DMS53 treated with DMSO at 0.1 percent for 48 hours (cell line): ENCODE results near the gene RAB11A.
A peak's percentile ranks its signal among the peaks of the same experiment; 100 is the strongest.

ENCODE experiments used
- DNase-seq: peaks from one replicate; lab custom pipeline; 2025; ENCODE audit not compliant: unreplicated experiment; lab: John Stamatoyannopoulos, UW

The RAB11A gene

DNA sequence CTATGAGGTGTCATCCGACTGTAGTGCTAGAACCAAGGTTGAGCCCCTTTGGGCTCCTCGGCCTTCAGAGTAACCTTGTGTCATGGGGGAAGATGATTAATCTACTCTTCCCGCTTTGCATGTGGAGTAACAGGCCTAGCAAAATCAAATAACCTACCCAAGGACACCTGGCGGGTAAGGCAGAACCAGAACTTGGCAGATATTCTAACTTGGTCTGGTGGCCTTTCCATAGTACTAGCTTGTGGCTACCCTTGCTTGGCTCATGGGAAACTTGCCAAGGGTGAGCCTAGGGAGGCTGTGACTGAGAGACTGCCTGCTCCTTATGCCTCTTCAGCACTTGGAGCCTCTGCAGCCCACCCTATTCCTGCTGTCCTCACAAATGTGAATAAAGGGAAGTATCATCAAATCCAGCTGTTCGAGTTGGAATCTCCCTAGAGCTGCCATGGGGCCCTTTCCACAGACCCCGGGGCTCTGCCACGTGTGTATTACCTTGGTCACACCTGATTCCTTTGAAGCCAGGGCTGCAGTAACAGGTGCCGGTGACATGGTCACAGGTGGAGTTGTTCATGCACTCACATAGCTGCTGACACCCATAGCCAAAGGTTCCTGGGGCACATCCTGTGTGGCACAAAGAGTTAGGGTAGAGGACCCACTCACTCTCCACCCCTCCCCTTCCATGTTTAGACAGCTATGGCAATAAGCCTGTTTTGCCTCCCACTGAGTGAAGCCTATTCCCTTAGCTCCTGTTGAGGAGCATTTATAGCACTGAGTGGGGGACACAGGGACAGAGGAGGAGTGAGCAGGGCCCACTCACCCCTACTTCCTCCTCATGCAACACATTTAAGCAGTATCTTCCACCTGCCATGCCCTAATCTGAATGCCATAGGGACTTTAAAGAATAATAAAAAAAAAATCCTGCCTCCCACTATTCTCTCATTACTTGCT is 46.0 kb downstream of the RAB11A start:
- DNase-seq = no peak

GRCh38 chr15:65916041-65916663 is 46.9 kb downstream of the RAB11A start:
- no peak for DNase-seq

- peak; percentile 55 for DNase-seq
Measured at GRCh38 chr15:65916664-65917406, 47.5 kb downstream of the RAB11A start.

DNA sequence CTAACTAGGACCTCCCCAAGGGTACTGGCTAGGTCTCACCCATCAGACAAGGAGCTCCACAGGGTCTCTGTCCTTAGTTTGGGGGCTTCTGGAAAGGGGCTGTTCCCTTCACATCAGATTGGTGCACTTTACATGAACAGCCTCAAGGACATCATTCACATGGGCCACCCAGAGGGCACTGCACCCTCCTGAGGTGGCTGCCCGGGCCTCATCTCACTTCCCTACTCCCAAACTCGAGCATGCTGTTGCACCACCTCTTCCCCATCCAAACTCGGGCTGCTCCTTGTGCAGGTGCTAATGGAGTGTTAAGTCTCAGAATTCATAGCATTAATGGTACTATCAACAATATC is 48.1 kb downstream of the RAB11A start:
- DNase-seq = no peak

DNA sequence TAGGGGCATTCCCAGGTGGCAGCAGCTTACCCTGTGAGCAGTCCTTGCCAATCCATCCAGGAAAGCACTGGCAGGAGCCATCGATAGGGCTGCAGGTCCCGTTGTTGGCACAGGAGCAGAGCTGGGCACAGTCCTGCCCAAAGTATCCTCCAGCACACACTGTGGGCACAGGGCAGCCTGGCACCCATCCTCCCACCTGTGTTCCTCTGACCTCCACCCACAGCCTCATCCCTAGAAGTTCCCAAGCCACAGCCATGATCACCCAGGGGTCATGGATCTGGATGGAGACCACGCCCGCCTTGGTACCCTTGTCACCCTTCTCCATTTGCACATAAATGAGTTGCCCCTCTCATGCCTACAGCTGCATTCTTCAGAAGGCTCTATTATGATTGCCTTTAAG is 48.6 kb downstream of the RAB11A start:
- DNase-seq = no peak

DNA sequence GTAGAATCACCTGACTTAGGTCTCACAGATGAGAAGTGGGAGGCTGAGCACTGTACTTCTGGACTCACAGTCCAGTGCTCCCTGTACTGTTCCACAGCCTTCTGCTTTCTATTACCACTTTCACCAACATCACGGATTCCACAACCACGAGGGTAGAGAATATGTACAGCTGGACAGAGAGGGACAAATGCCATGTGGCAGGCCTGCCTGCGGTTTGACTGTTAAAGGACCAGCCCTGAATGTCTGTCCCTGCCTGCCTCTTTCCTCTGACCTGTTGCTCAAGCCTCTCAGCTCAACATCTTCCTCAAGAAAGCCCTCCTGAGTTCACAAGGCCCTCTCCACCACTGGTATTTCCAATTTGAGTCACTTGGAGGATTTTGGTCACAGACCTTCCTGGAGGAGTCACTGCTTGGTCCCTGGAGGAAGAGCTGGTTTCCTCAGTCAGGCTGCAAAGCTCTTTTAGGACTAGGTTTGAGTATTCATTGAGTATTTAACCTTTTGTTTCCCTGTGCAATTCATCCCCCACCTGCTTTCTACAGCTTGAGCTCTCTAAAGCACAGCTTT is 49.1 kb downstream of the RAB11A start:
- DNase-seq = no peak

- no peak for DNase-seq
Measured at GRCh38 chr15:65918945-65919344, 49.7 kb downstream of the RAB11A start.

DNA sequence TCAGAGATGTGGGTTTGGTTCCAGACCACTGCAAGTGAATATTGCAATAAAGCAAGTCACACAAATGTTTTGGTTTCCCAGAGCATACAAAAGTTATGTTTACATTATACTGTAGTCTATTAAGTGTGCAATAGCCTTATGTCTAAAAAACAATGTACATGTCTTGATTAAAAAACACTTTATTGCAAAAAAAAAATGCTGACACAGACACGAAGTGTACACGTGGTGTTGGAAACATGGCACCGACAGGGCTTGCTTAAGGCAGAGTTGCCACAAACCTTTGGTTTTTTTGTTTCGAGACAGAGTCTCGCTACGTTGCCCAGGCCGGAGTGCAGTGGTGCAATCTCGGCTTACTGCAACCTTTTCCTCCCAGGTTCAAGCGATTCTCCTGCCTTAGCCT is 50.1 kb downstream of the RAB11A start:
- no peak for DNase-seq

DNA sequence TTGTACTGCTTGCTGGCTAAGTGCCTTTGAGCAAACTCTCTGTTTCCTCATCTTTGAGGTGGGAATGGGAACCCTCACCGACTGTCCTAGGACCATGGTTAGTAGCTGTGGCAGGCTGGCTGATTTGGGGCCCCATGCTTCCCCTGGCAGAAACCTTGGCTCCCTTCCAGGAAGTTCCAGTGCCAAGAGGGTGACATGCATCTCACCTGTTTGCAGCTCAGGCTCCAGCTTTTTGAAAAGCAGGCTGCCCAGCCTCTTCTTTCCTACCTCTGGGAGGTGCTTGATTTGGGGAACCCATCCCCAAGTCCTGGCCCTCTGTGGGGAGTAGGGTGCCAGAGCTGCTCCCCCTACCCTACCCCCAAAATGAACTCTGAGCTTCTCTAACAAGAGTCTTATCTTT is 50.8 kb downstream of the RAB11A start:
- no peak for DNase-seq

GRCh38 chr15:65920825-65921309 is 51.6 kb downstream of the RAB11A start:
- no peak for DNase-seq

GRCh38 chr15:65921780-65922179 is 52.5 kb downstream of the RAB11A start:
- DNase-seq = no peak

- DNase-seq = no peak
Measured at GRCh38 chr15:65922621-65923020, 53.3 kb downstream of the RAB11A start.

GRCh38 chr15:65923264-65923663 is 54.0 kb downstream of the RAB11A start:
- no peak for DNase-seq

DNA sequence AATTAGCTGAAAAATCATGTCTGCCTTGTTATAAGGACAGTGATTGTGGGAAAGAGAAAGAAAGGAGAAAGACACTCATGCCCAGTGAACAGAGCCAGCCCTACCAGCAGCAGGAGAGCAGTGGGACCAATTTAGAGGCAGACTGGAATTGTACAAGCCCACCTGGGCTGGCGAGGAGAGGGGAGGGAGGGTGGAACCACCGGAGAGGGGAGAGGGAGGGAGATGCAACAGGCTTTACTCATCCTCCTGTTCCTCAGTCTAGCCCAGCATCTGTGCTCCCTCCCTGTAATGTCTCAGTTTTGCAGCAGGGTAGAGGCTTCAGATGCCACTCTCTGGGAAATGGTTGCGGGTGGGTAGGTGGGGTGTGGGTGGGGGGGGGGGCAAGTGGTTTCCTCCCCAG is 54.7 kb downstream of the RAB11A start:
- DNase-seq = no peak

- DNase-seq = no peak
Measured at GRCh38 chr15:65925338-65925737, 56.0 kb downstream of the RAB11A start.

- no peak for DNase-seq
Measured at GRCh38 chr15:65926459-65926858, 57.2 kb downstream of the RAB11A start.

DNA sequence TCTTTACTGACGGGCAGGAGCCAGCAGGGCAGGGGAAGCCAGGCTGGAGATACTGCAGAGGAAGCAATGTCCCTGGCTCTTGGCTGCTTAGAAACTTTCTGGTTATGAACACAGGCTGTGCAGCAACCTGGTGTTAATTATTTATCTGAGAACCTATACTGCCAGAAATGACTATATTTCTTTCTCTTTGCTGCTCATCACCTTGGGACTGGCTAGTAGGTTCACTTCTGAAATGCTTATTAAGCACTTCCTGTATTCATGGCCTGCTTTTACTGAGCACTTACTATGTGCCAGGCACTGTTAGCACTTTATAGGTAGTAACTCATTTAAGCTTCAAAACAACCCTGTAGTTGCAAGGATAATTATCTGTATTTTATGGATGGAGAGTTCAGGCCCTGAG is 57.6 kb downstream of the RAB11A start:
- DNase-seq = no peak

- DNase-seq = no peak
Measured at GRCh38 chr15:65927545-65927944, 58.3 kb downstream of the RAB11A start.

GRCh38 chr15:65929573-65929972 is 60.3 kb downstream of the RAB11A start:
- DNase-seq = no peak

GRCh38 chr15:65930134-65930533 is 60.8 kb downstream of the RAB11A start:
- DNase-seq = no peak

GRCh38 chr15:65931221-65931620 is 61.9 kb downstream of the RAB11A start:
- DNase-seq = no peak
